T-cell (primary cell): ENCODE data around the gene PLA2G7. TPM values are rescaled to one million over a fixed set of nuclear protein-coding genes. Genes with fewer than 3 reads are reported as not detected.

Experiments
- ATAC-seq, 4 experiments: fragments of 200-7000 bp in 3 of 4; fragments of 150-1000 bp in 1 of 4; cut with Tn5 transposase; replicated peaks in 1 of 4; 1 replicate in 3 of 4; 2 replicates in 1 of 4; pipeline ENCODE4 v1.10.0; 2021; ENCODE audit warnings: moderate library complexity in 3 of 4, mild to moderate bottlenecking in 2 of 4, moderate number of reproducible peaks in 1 of 4
- CTCF ChIA-PET, 2 donors: fragments of 300-600 bp; sonication (Branson Sonifier 250); formaldehyde crosslinking; loops; one replicate each; lab custom pipeline; 2022; ENCODE audit warnings: antibody characterized with exemption in 2 of 2; lab: Charles Lee
- POLR2A ChIA-PET, 2 donors: fragments of 300-600 bp; sonication (Branson Sonifier 250); formaldehyde crosslinking; loops; one replicate each; lab custom pipeline; 2022; ENCODE audit warnings: antibody characterized with exemption in 2 of 2; lab: Charles Lee
- DNase-seq, 35 experiments: peaks; one replicate each; pipeline versions ENCODE4 v3.0.0 to v3.0.0-alpha.2; 2013 to 2023
- H3K27ac ChIP-seq: one replicate; pipeline ENCODE4 v1.5.1; 2013; ENCODE audit warnings: low read length
- H3K27me3 ChIP-seq, 2 experiments: replicated peaks in 1 of 2; 1 replicate in 1 of 2; 2 replicates in 1 of 2; pipeline versions ENCODE4 v1.6.1 to v1.7.0; 2013; ENCODE audit warnings: low read length in 1 of 2, mixed read lengths in 1 of 2; ENCODE audit not compliant: control insufficient read depth in 2 of 2, insufficient read depth in 2 of 2; ENCODE audit errors: extremely low read depth in 1 of 2
- H3K36me3 ChIP-seq, 2 donors: 1 replicate in 1 of 2; 2 replicates in 1 of 2; pipeline versions ENCODE4 v1.6.1 to v1.7.0; 2013; ENCODE audit warnings: low read length in 1 of 2; ENCODE audit not compliant: control insufficient read depth in 2 of 2, insufficient read depth in 1 of 2; ENCODE audit errors: extremely low read depth in 1 of 2
- H3K4me1 ChIP-seq, 2 experiments: 1 replicate in 1 of 2; 2 replicates in 1 of 2; pipeline versions ENCODE4 v1.6.1 to v1.7.0; 2013; ENCODE audit warnings: low read length in 2 of 2, mixed read lengths in 1 of 2; ENCODE audit not compliant: insufficient read depth in 2 of 2, control insufficient read depth in 1 of 2; ENCODE audit errors: extremely low read depth in 1 of 2
- H3K4me3 ChIP-seq, 2 donors: 1 replicate in 1 of 2; 2 replicates in 1 of 2; pipeline versions ENCODE4 v1.5.1 to v1.7.0; 2013; ENCODE audit warnings: mild to moderate bottlenecking in 2 of 2, low read length in 1 of 2, moderate library complexity in 1 of 2; ENCODE audit not compliant: control insufficient read depth in 1 of 2; ENCODE audit errors: extremely low read depth in 1 of 2
- H3K9me3 ChIP-seq: 2 replicates; pipeline ENCODE4 v1.7.0; 2013
- H3K27ac Mint-ChIP-seq, 2 donors: one replicate each; pipeline ENCODE4 v1.8.0; 2020 to 2021; ENCODE audit warnings: mild to moderate bottlenecking in 2 of 2, mixed read lengths in 2 of 2
- H3K27me3 Mint-ChIP-seq, 2 donors: one replicate each; pipeline ENCODE4 v1.8.0; 2021 to 2022; ENCODE audit warnings: mixed read lengths in 2 of 2
- H3K36me3 Mint-ChIP-seq: one replicate; pipeline ENCODE4 v1.8.0; 2021; ENCODE audit warnings: mixed read lengths
- H3K4me1 Mint-ChIP-seq, 3 donors: one replicate each; pipeline ENCODE4 v1.8.0; 2020 to 2022; ENCODE audit warnings: mixed read lengths in 3 of 3, mild to moderate bottlenecking in 1 of 3
- H3K4me3 Mint-ChIP-seq, 3 donors: one replicate each; pipeline ENCODE4 v1.8.0; 2020 to 2022; ENCODE audit warnings: mild to moderate bottlenecking in 3 of 3, mixed read lengths in 3 of 3, moderate library complexity in 3 of 3
- H3K9me3 Mint-ChIP-seq, 3 donors: one replicate each; pipeline ENCODE4 v1.8.0; 2020 to 2022; ENCODE audit warnings: mixed read lengths in 3 of 3
- WGBS: methylation state at CpG from one replicate; pipeline ENCODE4 v1.1.5; 2013; ENCODE audit warnings: missing lambda C conversion rate; ENCODE audit not compliant: insufficient coverage; 5-methylcytosine and 5-hydroxymethylcytosine counted together
- total RNA-seq, 35 experiments: library from RNA in 6 of 35; stranded (reverse) in 6 of 35; fragments of 120-200 nt in 1 of 35; gene quantifications; one replicate each; pipeline versions ENCODE4 v1.2.1 to v1.2.4 and lab custom pipeline; 2013 to 2026

PLA2G7 gene
- total RNA-seq, 5 donors from 2014 or later (not counting 1 experiment from before 2014, with no cell fraction given), result 0.30 TPM; not detected in 4

- no peak for DNase-seq
- H3K27ac Mint-ChIP-seq, result no peak overlapping the region
Measured at GRCh38 chr6:46706464-46706863, 28.7 kb downstream of the PLA2G7 start.

GRCh38 chr6:46704562-46704961 is 30.6 kb downstream of the PLA2G7 start:
- Mint-ChIP-seq H3K36me3 (no peaks in the 10 kb centered on the region), H3K27me3 (peaks cover 19 to 28% of the 10 kb centered on the region in 2 donors), H3K4me1 (no peaks in the 10 kb centered on the region), H3K4me3 (no peak overlapping the region), H3K9me3 (no peaks in the 10 kb centered on the region), H3K27ac (no peak overlapping the region)
- H3K36me3 ChIP-seq, result no peaks in the 10 kb centered on the region
- no CpG with 5 or more reads among the region's 3 CpGs for WGBS
- DNase-seq (no peak), ATAC-seq (no peak)
- no peaks in the 10 kb centered on the region for H3K9me3 ChIP-seq
- CTCF ChIA-PET, result no interaction called here
- no peaks in the 10 kb centered on the region for H3K27me3 ChIP-seq
- H3K27ac ChIP-seq, result no peak overlapping the region
- no peaks in the 10 kb centered on the region for H3K4me1 ChIP-seq
- POLR2A ChIA-PET, result no interaction called here
- H3K4me3 ChIP-seq, result no peak overlapping the region

More at GRCh38 chr6:46706464-46706863, 28.7 kb downstream of the PLA2G7 start:
- Mint-ChIP-seq H3K36me3 (no peaks in the 10 kb centered on the region), H3K4me3 (no peak overlapping the region), H3K4me1 (no peaks in the 10 kb centered on the region), H3K9me3 (no peaks in the 10 kb centered on the region), H3K27me3 (peaks cover 22 to 34% of the 10 kb centered on the region in 2 donors)
- Histone ChIP-seq H3K9me3 (no peaks in the 10 kb centered on the region), H3K27ac (no peak overlapping the region), H3K36me3 (no peaks in the 10 kb centered on the region), H3K4me3 (no peak overlapping the region), H3K4me1 (no peaks in the 10 kb centered on the region), H3K27me3 (peaks cover 0 to 2% of the 10 kb centered on the region in 2 experiments)
- ChIA-PET CTCF (no interaction called here), POLR2A (no interaction called here)
- ATAC-seq, result no peak
- 29% methylated on average over 1 of the region's 2 CpGs for whole genome bisulfite sequencing

- no CpG with 5 or more reads among the region's 1 CpG for WGBS
- H3K4me1 ChIP-seq, result no peaks in the 10 kb centered on the region
- CTCF ChIA-PET, result no interaction called here
- H3K36me3 ChIP-seq, result no peaks in the 10 kb centered on the region
- DNase-seq (no peak), ATAC-seq (no peak)
- H3K27ac Mint-ChIP-seq, result no peak overlapping the region
- H3K27me3 ChIP-seq, result peaks cover 0 to 3% of the 10 kb centered on the region in 2 experiments
- no peaks in the 10 kb centered on the region for H3K4me1 Mint-ChIP-seq
- H3K36me3 Mint-ChIP-seq, result no peaks in the 10 kb centered on the region
- peaks cover 18 to 21% of the 10 kb centered on the region in 2 donors for H3K27me3 Mint-ChIP-seq
- POLR2A ChIA-PET, result no interaction called here
- H3K9me3 ChIP-seq, result no peaks in the 10 kb centered on the region
- no peak overlapping the region for H3K4me3 ChIP-seq
- H3K27ac ChIP-seq, result no peak overlapping the region
- no peak overlapping the region for H3K4me3 Mint-ChIP-seq
- no peaks in the 10 kb centered on the region for H3K9me3 Mint-ChIP-seq
Measured at GRCh38 chr6:46699970-46700369, 35.2 kb downstream of the PLA2G7 start.

GRCh38 chr6:46690911-46691451 is 44.2 kb downstream of the PLA2G7 start:
- no peaks in the 10 kb centered on the region for H3K36me3 ChIP-seq
- Mint-ChIP-seq H3K27ac (no peak overlapping the region), H3K27me3 (peaks cover 0 to 17% of the 10 kb centered on the region in 2 donors), H3K9me3 (no peaks in the 10 kb centered on the region), H3K4me1 (no peaks in the 10 kb centered on the region), H3K4me3 (no peak overlapping the region), H3K36me3 (no peaks in the 10 kb centered on the region)
- no peak overlapping the region for H3K4me3 ChIP-seq
- CTCF ChIA-PET, result no interaction called here
- DNase-seq (no peak), ATAC-seq (no peak)
- H3K9me3 ChIP-seq, result no peaks in the 10 kb centered on the region
- no peaks in the 10 kb centered on the region for H3K4me1 ChIP-seq
- H3K27me3 ChIP-seq, result no peaks in the 10 kb centered on the region
- WGBS, result no CpG with 5 or more reads among the region's 1 CpG
- H3K27ac ChIP-seq, result no peak overlapping the region
- POLR2A ChIA-PET, result no interaction called here

- Histone ChIP-seq H3K4me3 (no peak overlapping the region), H3K9me3 (no peaks in the 10 kb centered on the region), H3K36me3 (no peaks in the 10 kb centered on the region), H3K4me1 (no peaks in the 10 kb centered on the region), H3K27ac (no peak overlapping the region), H3K27me3 (no peaks in the 10 kb centered on the region)
- WGBS, result 67% methylated on average over 1 of the region's 2 CpGs
- POLR2A ChIA-PET, result no interaction called here
- H3K36me3 Mint-ChIP-seq, result no peaks in the 10 kb centered on the region
- H3K9me3 Mint-ChIP-seq, result no peaks in the 10 kb centered on the region
- ATAC-seq (no peak), DNase-seq (no peak)
- H3K4me3 Mint-ChIP-seq, result no peak overlapping the region
- no peak overlapping the region for H3K27ac Mint-ChIP-seq
- H3K27me3 Mint-ChIP-seq, result peaks cover 0 to 17% of the 10 kb centered on the region in 2 donors
- H3K4me1 Mint-ChIP-seq, result no peaks in the 10 kb centered on the region
- CTCF ChIA-PET, result no interaction called here
Measured at GRCh38 chr6:46690141-46690755, 44.9 kb downstream of the PLA2G7 start.

- ATAC-seq (no peak), DNase-seq (no peak)
- Mint-ChIP-seq H3K36me3 (no peaks in the 10 kb centered on the region), H3K27ac (no peak overlapping the region), H3K4me1 (no peaks in the 10 kb centered on the region), H3K9me3 (no peaks in the 10 kb centered on the region), H3K4me3 (no peak overlapping the region), H3K27me3 (peaks cover 0 to 17% of the 10 kb centered on the region in 2 donors)
- Histone ChIP-seq H3K27me3 (no peaks in the 10 kb centered on the region), H3K9me3 (no peaks in the 10 kb centered on the region), H3K4me1 (no peaks in the 10 kb centered on the region), H3K36me3 (no peaks in the 10 kb centered on the region), H3K4me3 (no peak overlapping the region), H3K27ac (no peak overlapping the region)
- POLR2A ChIA-PET, result no interaction called here
- 90% methylated on average over 2 of the region's 3 CpGs for WGBS
- CTCF ChIA-PET, result no interaction called here
Measured at GRCh38 chr6:46689657-46690056, 45.5 kb downstream of the PLA2G7 start.
